NOMO-1 treated with dmso at 0.1 percent for 144 hours (cell line): ENCODE results near the gene SSR3.
"Not testable (repeated sequence)": the region's sequence is repeated elsewhere in the genome, so short reads cannot be mapped to it uniquely, and the experiment has no call there.

Experiments
- DNase-seq: peaks from one replicate; lab custom pipeline; 2025; ENCODE audit not compliant: unreplicated experiment; lab: John Stamatoyannopoulos, UW

SSR3 gene

DNA sequence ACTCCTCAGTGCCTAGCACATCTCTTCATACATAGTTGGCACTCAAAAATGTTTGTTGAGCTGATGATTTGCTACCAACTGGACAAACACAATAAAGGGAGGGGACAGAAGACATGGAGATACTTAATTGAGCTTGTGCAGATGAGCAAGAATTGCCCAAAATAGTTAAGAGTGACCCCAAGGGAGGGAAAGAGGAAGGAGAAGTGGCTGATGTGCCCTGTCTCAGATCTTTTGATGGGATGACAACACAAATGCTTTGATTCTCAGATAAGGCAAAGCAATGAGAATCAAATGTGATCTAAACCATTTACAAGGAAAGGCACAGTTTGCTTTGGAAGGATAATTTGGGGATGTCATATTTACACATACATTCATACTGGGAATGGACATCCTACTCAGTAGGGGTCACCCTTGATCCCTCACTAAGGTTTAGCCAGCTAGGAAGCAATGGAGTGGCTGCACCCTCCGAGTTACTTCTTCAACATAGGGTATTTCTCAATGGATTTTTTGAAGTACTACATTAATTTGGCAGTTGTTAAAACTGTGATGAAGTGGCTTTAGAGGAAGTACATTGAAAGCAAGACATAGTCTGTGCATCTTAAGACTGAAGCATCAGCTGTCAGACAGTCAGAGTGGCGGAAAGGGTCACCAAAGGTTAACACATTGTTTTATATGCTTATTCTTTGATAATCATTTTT lies 21.9 kb upstream of the SSR3 start:
- DNase-seq: peak; percentile 60

DNA sequence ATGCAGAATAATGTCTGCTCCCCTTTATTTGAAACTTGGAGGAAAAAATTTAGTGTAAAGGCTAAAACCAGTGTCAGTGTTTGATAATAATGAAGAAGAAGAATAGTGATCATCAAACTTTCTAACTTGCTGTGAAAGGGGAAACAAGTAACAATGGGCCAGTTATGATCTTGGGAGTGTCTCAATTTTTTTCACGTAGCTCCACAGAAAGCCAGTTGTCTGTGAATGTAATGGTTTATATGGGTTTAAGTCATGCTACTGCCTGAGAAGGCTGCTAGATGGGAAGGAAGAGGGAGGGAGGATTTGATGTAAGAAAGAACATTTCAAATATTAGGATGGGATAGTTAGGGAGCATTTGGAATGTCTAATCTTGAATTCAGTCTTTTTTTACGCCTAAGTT lies 21.1 kb upstream of the SSR3 start:
- no peak for DNase-seq

DNA sequence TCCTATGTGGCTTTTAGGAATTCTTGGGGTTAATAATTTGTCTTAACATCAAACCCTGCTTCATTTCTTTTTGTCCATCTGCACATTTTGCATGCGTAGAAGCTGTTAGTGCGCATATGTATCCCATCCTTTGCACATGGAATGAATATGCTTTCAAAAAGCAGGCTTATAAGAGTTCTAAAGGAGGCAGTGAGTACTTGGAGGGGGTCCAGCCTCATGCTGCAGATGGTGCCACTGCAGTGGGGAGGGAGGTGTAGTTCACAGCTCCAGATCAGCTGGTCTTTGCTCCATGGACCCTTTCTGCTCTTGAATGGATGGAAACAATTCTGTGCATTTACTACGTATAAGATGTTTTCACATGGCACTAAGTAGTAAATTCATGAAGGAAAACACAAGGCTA lies 20.7 kb upstream of the SSR3 start:
- DNase-seq: no peak

DNA sequence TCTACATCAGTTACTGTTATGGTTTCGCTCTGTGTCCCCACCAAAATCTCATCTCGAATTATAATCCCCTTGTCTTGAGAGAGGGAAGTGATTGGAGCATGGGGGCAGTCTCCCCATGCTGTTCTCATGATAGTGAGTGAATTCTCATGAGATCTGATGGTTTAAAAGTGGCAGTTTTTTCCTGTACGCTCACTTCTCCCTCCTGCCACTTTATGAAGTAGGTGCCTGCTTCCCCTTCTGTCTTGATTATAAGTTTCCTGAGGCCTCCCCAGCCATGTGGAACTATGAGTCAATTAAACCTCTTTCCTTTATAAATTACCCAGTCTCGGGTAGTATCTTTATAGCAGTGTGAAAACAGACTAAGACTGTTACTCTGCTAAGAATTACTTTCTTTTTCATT lies 15.0 kb upstream of the SSR3 start:
- peak; percentile 17 for DNase-seq

DNA sequence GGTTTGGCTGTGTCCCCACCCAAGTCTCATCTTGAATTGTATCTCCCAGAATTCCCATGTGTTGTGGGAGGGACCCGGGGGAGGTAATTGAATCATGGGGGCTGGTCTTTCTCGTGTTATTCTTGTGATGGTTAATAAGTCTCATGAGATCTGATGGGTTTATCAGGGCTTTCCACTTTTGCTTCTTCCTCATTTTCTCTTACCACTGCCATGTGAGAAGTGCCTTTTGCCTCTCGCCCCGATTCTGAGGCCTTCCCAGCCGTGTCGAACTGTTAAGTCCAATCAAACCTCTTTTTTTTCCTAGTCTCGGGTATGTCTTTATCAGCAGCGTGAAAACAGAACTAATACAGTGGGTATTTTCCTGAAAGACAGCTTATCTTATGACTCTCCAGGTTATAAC lies 14.1 kb upstream of the SSR3 start:
- DNase-seq: not testable (repeated sequence)

DNA sequence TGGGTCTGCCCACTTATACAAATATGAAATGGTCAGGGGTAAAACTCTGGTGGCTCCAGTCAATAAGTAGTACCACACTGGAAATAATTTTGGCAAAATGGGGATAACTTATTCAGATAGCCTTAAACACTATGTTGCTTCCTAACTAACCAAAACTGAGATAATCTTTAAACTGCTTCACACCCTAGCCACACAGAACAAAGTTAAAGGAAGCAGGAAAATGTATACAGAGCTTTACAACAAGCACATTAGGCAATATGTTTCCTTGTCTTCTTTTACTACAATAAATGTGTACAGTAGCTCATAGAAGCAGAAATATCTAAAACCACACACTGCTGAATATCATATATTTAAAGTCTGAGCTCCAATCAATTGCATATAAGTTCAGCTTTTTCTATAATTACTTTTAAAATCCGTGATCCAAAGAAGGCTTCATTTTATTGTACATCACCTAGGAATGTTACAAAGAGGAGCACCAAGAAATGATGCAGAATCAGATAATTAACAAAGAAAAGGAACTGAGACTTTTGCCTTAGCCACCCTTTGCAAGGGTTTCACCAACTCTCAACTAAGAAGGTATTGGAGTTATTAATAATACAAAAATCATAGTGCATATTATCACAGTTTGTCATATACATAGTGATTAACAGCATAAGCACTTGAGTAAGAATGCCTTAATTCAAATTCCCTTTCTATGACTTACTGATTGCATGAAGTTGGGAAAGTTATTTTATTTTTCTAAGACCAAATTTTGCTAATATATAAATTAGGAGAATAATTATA lies 9.2 kb upstream of the SSR3 start:
- DNase-seq: no peak

DNA sequence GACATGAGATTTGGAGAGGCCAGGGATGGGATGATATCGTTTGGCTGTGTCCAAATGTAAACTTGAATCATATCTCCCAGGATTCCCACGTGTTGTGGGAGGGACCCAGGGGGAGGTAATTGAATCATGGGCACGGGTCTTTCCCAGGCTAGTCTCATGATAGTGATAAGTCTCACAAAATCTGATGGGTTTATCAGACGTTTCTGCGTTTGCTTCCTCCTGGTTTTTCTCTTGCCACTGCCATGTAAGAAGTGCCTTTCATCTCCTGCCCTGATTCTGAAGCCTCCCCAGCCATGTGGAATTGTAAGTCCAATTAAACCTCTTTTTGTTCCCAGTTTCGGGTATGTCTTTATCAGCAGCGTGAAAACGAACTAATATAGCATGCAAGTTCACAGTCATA lies 7.6 kb upstream of the SSR3 start:
- DNase-seq: not testable (repeated sequence)

DNA sequence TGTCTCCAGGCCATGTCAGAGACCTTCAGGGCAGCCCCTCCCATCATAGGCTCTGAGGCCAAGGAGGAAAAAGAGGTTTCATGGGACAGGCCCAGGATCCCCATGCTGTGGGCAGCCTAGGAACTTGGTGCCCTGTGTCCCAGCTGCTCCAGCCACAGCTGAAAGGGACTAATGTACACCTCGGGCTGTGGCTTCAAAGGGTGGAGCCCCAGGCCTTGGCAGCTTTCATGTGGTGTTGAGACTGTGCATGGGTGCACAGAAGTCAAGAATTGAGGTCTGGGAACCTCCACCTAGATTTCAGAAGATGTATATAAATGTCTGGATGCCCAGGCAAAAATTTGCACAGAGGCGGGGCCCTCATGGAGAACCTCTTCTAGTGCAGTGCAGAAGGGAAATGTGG lies 6.6 kb upstream of the SSR3 start:
- DNase-seq: no peak

DNA sequence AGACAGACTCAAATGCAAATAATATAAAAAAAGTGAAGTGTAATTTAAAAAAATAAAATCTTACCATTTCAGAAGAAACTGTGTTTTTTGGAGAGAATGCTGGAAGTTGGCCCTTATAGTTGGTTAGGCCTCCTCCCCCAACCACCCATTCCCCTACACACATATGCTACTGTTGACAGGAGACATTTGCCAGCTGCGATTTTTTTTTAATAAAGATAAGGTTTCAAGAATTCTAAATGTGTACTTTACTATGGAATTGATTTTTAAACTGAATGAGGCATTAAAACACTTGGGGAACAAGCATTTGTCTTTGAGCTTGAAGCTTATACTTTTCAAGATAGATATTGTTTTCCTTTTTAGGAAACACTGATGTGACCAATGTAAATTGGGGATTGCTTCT lies 4.4 kb upstream of the SSR3 start:
- DNase-seq: no peak

DNA sequence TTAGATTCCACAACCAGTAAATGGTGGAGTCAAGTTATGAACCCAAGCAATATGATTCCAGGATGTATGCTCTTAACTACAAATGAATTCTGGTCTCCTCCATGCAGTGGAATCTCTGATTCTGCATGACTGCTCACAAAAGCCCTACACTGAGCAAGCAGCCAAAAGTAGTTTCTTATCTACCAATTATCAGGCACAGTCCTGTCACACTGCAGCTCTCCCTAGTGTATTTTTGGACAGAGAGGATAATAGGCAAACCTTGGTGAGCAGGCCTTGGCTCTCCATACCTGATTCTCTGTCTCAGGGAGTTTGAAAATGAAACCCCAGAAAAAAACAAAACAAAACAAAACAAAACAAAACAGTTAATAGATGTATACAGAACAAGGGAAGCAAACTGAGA lies 3.5 kb upstream of the SSR3 start:
- DNase-seq: no peak

DNA sequence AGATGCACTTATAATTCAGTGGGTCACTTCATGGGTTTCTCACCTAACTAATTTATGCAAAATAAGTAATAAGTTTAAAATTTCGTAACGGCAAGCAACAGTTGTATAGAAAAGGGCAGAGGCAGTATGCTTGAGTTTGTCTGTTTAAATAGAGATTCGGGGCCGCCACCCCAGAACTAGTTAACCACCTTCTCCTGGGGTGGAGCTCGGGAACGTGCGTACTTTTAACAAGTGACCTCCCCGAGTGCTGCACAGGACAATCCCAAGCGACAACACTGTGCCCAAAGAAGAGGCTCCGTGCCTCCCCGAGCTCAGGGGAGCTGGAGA lies 439 bp downstream of the SSR3 start:
- no peak for DNase-seq

DNA sequence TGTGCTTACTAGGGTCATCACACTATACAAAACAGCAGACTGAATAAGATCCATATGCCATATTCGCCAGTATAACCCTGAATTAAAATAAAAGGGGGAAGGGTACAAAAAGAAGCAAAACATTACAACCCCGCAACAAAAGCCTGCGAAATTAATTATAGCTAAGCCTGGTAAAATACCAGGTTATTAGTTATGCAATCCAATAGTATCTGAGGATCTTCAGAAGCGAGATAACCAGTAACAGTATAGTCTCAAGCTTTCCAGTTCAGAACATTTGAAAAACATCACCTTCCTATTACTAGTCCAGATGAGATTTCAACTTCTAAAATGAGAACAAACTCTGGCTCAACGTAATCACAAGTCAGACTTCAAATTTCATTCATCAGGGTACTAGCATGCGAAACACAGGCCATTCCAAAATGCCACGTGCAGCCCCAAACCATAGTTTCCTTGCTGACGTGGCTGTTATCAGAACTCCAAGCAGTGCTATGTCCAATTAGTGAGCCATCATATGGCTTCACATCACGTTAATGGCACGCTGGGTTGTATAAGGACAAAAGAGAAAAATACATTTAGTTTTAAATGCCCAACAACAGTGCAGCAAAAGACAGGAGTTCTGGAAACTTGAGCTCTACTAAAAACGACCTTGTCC lies 1.1 kb downstream of the SSR3 start:
- no peak for DNase-seq

DNA sequence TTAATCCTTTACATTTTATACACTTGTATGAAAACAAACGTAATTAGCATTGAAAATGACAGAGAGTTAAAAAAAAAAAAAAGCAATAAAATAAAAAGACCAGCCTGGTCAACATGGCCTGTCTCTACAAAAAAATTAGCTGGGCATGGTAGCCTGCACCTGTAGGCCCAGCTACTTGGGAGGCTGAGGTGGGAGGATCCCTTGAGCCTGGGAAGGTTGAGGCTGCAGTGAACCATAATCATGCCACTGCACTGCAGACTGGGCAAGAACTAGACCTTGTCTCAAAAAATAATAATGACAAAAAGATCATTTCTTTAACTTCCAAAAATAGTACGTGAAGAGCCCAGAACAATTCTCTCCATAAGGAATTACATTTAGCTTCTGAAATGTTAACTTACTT lies 1.9 kb downstream of the SSR3 start:
- no peak for DNase-seq

DNA sequence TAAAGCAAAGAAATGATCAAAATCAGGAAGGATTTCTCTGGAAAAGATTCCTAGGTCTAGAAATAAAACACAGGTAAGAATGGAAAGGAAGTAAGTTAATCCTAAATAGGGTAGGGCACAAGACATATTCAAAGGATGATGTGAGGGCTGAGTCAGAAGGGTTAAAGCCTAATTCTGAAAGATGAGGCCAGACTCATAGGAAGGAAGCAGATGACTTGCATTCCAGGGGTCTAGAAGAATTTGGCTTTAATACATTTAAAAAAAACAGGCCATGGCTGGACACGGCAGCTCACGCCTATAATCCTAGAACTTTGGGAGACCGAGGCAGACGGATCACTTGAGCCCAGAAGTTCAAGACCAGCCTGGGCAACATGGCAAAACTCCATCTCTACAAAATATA lies 3.2 kb downstream of the SSR3 start:
- no peak for DNase-seq

DNA sequence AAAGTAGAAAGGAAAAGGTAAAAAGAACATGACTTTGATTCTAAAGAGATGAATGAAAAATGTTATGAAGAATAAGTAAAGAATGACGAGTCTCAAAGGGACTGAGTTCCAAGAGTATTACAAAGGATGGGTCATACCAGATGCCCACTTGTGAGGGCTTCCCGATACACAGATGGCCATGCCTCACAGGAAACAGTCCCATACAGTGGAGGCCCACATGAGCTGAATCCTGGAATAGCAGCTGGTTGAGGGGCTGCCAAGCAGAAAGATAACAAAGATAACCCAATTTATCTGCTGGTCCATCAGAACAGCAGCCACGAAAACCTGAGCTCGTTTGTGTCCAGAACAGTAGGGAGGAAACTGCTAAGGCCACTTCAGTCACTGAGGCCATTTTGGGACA lies 3.7 kb downstream of the SSR3 start:
- no peak for DNase-seq

DNA sequence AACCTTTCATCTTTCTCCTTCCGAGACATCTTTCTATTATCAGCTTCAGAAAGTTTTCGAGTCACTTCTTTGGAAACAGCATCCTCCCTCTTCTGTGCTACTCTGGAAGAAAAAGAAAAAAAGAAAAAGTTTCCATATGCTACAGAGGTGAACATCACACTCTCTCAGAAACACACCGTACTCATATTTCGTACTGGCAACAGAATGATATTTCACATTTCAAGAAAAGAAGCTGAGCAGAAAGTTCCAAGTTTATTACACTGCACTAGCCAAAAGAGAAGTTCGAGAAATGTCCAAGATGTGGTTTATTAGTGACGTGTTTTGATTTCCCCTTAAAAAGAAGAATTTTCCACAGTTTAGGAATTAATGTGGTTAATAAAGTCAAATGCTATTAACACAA lies 6.0 kb downstream of the SSR3 start:
- no peak for DNase-seq

DNA sequence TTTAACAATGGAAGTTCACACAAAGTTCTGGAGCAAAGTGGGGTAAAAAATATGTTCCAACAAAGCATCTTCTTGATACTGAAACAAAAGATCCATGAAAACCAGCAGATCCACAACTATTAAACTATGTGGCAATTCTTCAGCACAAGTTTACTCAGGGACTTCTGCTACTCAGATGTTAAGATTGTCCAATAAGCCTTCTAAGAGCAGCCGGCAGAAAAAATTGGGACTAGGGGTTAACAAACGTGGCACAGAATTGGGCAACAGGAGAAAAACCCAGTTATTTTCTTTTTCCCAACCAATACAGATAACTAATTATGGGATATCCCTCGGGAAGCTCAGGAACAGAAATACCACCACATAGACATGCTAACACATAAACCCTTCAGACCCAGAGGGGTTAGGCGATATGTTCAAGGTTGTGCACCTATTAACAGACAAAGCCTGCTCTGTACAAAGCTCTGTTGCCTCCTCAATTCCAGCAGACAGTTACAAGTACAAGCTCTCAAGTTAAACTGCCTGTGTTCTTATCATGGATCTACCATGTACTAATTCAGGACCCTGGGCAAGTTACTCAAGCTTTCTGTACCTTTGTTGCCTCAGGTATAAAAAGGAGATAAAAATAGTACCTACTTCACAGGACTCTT lies 6.8 kb downstream of the SSR3 start:
- no peak for DNase-seq

DNA sequence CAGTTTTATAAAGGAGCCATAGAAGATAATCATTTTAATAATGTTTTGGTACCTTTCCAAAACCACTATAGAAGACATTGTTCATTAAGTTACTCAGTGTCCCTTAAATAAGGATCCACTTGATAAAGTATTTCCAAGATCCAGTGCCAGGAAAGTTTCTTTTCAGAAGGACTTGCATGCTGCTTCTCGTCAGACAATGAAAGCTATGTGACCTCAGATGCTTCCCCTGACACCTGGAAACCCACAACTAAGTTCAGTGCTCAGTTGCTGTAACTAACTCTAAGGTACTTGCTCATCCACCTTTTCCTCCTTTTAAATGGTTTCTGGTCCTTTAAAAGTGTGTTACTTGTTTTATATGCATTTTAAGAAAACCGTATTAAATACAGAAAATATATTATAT lies 7.3 kb downstream of the SSR3 start:
- DNase-seq: no peak

DNA sequence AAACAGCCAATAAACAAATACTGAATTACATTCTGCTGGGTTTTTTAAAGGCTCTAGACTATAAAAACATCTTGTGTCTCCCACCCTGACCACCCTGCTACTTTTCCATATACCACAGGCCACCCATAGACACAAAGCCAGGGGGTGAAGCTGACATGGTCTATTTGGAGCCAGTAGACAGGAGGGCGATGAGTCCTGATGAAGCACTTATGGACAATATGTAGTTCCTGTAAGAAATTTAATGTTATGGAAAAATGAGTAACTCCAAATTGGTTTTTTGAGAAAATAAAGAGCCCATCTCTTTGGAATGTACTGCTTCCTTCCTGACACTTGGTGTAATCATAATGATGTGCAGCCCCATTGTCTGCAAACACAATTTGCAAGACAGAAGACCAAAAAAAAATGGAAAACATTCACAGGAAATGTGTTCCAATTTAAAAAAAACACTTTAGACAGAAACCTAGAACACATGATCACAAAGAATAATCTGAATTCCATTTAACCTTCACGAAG lies 11.8 kb downstream of the SSR3 start:
- DNase-seq: no peak

DNA sequence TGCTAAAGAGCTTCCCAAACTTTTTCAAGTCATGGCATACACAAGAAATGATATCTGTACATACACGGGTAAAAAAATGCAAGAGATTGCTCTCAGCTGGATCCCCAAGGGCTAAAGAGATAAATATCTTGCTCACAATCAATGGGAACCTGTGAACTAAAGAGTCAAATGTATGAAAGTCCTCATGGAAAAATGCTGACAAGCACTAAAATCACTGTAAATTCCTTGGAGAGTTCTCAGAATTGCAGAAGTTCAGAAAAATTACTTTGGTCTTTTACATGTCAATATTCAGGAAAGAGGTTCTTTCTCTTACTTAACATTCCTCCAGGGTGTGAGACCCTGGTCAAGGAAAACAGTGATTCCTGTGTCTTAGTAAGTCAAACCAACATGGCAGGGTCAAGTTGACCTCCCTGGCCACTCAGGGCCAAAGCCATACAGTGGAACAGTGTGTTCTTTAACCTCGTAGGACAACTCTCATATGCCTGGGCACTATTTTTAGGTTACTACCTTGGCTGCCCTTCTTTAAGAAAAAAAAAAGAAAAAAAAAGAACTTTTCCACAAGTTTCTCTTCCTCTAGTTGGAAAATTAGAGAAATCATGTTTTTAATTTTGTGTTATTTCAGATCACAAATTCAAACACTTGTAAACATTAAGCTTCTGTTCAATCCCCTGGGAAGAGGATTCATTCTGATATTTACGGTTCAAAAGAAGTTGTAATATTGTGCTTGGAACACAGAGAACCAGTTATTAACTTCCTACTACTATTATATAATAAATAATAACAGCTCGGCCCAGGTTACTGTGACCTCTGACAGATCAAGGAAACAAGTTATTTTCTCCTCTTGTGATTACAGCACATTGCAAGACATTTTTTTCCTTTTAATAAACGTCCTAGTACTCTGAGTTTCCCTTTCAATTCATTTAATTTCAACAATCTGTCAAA lies 12.5 kb downstream of the SSR3 start:
- no peak for DNase-seq

DNA sequence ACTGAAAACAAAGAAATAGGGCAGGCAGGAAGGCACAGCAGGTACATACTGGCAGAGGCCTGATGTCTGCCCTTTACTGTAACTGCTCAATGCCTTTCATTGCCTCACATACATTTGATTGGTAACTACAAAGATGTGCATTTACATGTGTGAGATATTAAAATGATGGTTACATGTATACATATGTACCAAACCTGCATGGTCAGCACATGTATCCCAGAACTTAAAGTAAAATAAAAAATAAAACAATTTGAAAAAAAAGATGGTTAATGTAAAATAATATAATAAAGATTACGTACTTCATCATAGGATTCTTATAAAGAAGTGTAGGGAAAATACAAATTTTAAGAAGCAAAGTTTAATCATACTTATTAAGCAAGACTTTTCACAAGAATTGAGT lies 15.1 kb downstream of the SSR3 start:
- DNase-seq: no peak
